GM21786 (cell line): ENCODE results near the gene ITGB1BP1.
"Not testable (repeated sequence)": the region's sequence is repeated elsewhere in the genome, so short reads cannot be mapped to it uniquely, and the experiment has no call there.

Source experiments
- ATAC-seq: cut with Tn5 transposase; IDR thresholded peaks from one replicate; pipeline ENCODE4 v1.9.1; 2021; ENCODE audit not compliant: unreplicated experiment

Gene ITGB1BP1

GRCh38 chr2:9401646-9402371 is 21.5 kb downstream of the ITGB1BP1 start:
- no peak for ATAC-seq

GRCh38 chr2:9401059-9401547 is 22.2 kb downstream of the ITGB1BP1 start:
- no peak for ATAC-seq

DNA sequence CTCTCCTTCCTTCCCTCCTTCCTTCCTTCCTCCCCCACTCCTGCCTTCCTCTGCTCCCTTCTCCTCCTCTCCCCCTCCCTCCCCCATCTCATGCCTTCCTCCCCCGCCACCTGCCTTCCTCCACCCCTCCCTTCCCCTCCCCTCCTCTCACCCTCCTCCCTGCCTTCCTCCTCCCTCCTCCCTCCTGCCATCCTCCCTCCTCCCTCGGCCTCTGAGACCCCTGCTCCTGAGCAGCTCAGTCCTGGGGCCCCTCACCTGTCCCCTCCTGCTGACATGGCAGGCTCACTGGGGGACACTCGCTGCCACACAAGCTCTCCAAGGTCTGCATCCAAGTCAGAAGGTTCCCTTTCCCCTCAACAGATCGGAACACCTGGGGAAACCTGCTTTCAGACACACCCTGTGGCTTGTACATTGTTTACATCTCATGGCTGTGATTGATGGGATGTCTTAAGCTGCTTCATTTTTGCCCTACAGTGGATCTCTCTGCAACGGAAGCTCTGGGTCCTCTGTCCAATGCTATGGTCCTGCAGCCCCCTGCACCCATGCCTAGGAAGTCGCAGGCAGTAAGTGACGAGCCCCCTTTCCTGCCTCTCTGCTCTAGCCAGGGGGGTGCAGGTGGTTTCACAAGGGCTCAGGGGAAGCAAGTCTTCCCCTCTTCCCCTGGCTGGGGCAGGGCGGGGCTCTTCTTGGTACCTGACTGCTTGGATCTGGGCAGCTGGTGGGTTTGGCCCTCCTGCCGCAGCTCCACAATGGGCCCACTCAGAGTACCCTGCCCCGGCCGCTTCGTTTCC is 22.9 kb downstream of the ITGB1BP1 start:
- no peak for ATAC-seq

DNA sequence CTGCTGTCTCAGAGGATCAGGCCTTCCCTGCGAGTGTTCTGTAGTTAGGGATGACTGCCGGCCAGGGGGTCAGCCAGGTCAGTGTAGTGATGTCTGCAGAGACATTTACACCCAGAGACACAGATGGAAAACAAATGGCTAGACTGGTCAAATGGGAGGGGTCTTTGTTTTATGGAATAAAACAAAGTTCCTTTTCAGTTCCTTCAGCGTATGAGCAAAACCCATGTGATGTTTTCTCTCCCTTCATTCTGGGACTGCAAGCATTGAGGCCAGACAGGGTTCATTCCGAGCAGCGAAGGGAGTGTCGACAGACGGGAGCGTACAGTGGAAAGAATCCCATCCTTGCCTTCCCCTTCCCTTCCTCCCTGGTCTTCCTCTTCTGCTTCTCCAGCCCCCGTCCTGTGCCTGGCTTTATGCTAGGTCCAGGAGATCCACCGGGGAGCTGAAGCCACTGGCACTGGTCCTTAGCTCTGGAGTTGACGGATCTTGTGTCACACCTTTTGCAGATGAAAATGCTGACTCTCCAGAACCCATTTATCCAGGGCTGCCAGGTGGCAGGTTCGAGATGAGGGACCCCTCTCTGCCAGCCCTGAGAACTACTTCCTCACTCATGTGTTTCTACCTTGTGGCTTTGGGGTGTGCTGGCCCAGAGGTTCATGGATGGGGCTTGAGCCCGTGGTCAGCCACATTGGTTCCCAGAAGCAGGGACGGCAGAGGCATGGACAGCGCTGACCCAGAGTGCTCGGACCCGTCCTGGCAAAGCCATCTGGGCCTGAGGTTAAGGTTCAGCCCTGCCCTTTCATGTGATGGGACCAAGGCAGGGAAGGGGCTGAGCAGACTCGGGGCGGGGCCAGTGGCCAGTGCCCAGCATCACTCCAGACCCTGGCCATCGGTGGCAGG is 24.2 kb downstream of the ITGB1BP1 start:
- no peak for ATAC-seq

DNA sequence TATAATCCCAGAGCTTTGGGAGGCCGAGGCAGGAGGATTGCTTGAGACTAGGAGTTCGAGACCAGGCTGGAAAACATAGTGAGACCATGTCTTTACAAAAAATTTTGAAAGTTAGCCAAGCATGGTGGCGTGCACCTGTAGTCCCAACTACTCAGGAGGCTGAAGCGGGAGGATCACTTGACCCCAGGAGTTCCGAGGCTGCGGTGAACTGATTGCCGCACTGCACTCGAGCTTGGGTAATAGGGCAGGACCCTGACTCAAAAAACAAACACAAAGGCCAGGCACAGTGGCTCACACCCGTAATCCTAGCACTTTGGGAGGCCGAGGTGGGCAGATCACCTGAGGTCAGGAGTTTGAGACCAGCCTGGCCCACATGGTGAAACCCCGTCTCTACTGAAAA is 25.1 kb downstream of the ITGB1BP1 start:
- not testable (repeated sequence) for ATAC-seq

- no peak for ATAC-seq
Observed at GRCh38 chr2:9397201-9397600, 26.1 kb downstream of the ITGB1BP1 start.

GRCh38 chr2:9394816-9395215 is 28.5 kb downstream of the ITGB1BP1 start:
- no peak for ATAC-seq

DNA sequence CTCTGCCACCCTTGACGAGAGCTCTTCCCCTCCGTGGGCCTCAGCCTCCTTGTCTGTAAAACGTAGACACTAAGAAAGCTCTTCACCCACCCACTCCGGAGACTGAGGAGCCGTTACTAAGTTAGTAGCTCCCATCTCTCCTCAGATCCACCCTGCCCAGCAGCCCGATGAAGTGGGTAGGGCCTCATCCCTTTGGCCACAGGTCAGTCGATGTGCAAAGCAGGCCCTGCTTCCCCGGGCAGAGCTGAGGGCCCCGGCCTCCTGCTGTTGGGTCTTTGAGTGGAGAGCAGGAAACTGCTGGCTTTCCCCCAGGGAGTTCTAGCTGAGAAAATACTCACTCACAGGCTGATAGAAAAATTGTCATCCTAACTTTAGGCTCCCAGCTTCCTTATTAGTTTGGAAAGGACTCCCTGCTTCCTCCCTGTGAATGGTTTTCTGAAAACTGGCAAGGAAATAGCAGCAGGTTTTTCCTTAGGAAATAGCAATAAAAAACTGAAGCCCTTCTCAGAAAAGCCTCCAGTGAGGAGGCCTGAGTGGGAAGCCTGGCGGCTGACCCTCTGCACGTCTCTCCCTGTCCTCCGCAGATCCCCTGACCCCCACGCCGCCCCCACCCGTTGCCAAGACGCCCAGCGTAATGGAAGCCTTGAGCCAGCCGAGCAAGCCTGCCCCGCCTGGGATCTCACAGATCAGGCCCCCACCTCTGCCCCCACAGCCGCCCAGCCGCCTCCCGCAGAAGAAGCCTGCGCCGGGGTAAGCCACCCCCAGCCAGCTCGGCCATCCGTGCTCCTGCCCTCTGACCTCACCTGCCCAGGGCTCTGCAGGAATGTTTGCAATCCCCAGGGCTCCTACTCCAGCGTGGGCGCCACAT is 30.2 kb downstream of the ITGB1BP1 start:
- ATAC-seq, result no peak

DNA sequence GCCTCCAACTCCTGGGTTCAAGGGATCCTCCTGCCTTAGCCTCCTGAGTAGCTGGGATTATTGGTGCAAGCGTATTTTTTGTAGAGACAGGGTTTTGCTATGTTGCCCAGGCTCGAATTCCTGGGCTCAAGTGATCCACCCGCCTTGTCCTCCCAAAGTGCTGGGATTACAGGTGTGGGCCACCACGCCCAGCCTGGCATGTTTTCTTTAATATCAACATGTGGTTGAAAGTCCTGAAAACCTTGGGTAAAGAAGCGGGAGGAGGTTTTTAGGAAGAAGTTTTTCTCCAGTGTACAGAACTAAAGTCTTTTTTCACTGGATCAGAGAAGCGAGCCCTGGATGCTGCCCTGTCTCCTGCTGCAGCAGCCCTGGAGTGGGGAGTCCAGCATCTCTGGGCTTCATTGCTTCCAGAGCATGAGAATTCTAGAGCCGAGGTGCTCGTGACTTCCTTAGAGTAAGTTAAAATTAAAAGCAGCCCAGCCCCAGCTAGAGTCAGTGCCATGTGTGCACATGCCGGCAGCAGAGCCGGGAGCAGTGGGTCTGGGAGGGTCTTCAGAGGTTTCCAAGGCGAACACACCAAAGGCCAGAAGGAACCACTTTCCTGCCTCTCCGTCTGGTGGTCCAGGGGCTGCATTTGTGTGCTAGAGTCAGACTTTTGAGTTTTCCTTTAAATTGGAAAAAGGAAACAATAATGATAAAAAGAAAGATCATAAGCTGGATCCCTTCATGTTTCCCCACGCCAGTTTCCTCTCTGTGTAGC is 31.2 kb downstream of the ITGB1BP1 start:
- no peak for ATAC-seq

DNA sequence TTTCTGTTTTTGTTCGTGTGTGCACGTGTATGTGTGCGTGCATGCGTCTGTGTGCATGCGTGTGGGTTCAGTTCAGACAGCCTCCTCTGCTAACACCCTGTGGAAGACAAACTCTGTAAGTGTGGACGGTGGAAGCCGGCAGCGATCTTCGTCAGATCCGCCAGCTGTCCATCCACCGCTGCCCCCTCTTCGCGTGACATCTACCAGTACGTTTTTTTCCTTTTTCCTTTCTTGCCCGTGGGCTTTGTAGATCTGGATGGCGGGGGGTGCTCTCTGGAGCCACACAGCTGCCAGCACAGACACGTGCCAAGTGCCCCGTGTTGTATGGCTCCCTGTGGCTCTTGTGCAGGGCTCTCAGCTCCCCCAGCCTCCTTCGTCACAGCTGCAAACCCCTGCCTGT is 32.3 kb downstream of the ITGB1BP1 start:
- ATAC-seq, result no peak

GRCh38 chr2:9390151-9390850 is 33.0 kb downstream of the ITGB1BP1 start:
- ATAC-seq, result no peak

DNA sequence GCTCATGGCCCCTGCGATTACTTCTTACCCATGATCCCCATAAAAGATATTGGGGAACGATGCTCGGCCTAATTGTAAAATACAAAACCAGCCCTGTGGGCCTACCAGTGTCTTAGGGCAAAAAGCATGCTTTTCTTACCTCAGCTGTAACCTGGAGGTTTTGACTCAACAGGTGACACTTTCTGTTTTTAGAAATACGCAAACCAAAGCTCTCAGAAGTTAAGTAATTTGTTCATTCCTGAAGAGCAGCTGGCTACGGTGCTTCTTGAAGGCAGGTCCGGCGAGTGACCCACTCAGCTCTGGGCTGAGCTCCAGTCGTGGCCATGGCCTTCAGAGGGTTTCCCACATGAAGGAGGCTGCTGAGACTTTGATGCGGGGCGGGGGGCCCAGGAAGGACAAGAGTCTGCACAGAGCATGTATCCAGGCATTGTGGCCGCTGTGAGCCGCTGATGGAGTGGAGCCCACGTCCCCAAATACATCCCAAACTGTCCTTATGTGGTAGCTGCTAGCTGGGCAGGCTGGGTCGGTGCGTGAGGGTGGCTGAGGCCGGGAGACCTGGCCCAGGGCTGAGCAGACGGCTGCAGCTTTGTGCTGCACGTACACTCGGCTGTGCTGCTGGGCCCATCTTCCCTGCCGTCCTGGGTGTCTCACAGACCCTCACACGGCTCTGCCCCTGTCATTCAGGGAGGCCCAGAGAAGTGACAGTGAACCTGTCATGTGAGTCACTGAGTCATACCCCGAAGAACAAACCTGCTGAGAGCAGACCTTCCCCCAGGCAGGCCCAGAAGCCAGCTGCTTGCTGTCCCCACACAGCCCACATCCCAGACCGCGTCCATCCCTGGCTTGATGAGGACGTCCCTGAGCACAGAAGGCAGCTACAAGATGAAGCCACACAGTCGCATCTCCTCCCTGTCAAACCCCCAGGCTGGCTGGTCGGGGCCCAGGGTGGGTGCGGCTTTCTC is 34.1 kb downstream of the ITGB1BP1 start:
- ATAC-seq, result no peak

DNA sequence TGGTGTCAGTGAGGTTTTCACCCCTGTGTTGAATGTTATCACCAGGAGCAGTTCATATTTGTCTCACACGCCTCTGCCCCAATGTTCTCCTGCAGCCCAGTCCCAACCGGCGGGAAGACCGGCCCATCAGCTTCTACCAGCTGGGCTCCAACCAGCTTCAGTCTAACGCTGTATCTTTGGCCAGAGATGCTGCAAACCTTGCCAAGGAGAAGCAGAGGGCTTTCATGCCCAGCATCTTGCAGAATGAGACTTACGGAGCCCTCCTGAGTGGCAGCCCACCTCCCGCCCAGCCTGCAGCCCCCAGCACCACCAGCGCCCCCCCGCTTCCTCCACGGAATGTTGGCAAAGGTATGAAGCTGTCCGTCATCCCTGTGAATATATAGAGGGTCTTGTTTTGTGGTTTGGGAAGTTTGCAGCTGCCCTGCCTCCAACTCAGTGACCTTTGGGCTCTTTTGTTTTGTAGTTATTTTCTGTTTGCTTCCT is 35.1 kb downstream of the ITGB1BP1 start:
- ATAC-seq, result no peak

GRCh38 chr2:9385841-9386240 is 37.5 kb downstream of the ITGB1BP1 start:
- no peak for ATAC-seq

DNA sequence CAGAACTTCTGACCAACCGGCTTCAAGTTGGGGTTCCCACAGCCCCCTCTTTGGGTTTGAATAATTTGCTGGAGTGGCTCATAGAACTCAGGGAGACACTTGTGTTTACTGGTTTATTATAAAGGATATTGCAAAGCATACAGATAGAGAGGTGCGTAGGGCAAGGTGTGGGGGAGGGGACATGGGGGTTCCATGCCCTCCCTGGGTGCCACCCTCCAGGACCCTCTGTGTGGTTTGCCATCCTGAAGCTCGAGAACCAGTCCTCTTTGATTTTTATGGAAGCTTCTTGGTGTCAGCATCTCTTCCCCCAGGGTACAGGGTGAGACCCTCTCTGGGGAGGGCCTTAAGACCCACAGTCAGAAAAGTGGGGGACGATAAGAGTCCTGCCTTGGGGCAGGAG is 38.8 kb downstream of the ITGB1BP1 start:
- no peak for ATAC-seq

GRCh38 chr2:9382604-9383235 is 40.6 kb downstream of the ITGB1BP1 start:
- no peak for ATAC-seq
